Left hindlimb (tissue), 1 donor: ENCODE measurements around the gene PROZ.

Source experiments
- DNase-seq: peaks from one replicate; pipeline ENCODE4 v3.0.0-alpha.2; 2018

Gene PROZ

DNA sequence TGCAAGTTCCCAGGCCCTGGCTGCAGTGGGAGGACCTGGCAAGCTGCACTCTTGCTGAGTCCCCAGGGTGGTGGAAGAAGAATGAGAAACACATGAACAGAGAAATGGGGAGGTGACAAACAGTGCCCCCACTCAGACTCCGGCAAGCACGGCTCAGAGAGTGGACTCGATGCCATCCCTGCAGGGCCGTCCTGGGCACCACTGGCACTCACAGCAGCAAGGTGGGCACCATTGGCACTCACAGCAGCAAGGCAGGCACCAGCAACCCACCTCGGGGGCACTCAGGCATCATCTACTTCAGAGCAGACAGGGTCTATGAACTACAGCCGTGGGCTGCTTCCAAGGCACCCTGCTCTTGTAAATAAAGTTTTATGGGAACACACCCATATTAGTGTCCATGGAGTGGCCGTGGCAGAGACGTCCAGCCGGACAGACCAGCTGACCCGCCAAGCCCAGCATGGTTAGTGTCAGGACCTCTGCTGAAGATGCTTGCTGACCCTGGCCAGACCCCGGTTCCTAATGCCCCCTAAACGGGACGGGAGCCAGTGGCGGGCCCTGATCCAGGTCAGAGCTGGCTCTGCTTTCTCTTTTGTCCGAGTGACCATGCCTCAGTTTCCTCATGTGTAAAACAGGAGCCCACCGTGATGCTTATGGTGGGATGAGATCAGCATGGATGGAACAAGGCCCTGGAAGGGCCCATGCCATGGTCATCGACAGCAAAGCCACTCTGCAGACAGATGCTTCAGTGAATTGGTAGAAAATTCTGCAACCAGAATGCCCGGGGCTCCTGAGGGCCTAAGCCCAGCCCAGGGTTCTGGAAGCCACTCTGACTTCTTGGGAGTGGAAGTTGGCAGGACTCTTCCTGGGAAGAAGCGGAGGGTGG lies 37.9 kb upstream of the PROZ start:
- no peak for DNase-seq

GRCh38 chr13:113121183-113121927 lies 37.1 kb upstream of the PROZ start:
- DNase-seq: no peak

GRCh38 chr13:113121928-113122471 lies 36.4 kb upstream of the PROZ start:
- no peak for DNase-seq

DNA sequence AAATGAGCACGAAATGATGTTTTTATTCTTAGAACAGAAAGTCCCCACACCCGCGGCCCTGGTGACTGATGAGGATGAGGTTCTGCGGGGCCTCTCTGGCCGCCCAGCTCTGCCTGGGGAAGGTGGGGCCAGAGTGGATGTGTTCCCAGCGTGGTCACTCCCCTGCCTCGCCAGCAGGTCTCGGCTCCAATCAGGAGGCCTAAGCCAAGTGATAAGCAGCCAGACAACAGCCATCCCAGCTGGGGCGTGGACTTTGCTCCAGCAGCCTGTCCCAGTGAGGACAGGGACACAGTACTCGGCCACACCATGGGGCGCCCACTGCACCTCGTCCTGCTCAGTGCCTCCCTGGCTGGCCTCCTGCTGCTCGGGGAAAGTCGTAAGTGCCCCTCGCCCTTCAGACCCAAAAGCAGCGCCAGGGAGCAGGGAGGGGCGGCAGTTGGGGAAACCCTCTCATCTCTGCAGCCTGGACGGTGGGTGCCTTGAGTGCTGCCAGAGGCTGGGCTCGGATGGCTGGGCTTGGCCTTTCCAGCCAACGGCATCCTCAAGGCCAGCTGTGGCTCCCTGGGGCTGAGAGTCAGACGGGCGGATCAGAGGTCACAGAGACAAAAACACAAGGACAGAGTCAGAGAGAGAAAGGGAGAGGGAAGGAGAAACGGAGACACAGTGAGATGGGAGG lies 35.8 kb upstream of the PROZ start, which contains the start of gene F10:
F10 (plus strand) TSS at position 250 of the 676 bp plus-strand sequence; CDS start at position 307, 57 bp downstream.
- DNase-seq: peak; percentile 77

GRCh38 chr13:113123226-113124201 lies 34.9 kb upstream of the PROZ start:
- DNase-seq: no peak

DNA sequence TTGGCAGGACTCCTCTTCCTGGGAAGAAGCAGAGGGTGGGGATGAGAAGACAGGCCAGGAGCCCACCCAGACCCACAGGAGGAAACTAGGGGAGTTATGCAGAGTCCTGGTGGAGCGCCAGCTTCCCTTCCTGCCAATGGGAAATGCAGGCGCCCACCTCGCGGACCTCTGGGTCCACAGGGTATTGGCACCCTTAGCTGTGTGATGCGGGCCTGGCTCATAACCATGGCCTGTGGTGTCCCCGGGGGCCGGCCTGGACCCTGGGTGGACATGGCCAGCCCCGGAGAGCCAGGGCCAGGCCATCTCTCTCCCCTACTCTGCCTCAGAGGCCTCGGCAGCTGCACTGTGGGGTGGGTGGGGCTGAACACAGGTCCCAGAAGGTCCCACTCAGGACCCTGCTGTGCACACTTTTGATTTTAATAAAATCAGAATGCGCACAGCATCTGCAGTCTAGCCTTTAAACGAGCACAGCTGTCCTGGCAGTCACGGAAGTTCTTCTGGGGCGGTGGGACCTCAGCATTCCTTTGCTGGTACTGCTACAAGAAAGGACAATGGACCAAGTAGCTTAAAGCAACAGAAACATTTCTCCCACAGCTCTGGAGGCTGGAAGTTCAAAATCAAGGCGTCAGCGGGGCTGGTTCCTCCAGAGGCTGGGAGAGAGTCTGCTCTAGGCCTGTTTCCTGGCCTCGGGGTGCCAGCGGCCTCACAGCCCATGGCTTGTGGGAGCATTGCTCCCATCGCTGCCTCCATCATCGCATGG lies 34.1 kb upstream of the PROZ start:
- no peak for DNase-seq

GRCh38 chr13:113125506-113126264 lies 32.8 kb upstream of the PROZ start:
- no peak for DNase-seq

DNA sequence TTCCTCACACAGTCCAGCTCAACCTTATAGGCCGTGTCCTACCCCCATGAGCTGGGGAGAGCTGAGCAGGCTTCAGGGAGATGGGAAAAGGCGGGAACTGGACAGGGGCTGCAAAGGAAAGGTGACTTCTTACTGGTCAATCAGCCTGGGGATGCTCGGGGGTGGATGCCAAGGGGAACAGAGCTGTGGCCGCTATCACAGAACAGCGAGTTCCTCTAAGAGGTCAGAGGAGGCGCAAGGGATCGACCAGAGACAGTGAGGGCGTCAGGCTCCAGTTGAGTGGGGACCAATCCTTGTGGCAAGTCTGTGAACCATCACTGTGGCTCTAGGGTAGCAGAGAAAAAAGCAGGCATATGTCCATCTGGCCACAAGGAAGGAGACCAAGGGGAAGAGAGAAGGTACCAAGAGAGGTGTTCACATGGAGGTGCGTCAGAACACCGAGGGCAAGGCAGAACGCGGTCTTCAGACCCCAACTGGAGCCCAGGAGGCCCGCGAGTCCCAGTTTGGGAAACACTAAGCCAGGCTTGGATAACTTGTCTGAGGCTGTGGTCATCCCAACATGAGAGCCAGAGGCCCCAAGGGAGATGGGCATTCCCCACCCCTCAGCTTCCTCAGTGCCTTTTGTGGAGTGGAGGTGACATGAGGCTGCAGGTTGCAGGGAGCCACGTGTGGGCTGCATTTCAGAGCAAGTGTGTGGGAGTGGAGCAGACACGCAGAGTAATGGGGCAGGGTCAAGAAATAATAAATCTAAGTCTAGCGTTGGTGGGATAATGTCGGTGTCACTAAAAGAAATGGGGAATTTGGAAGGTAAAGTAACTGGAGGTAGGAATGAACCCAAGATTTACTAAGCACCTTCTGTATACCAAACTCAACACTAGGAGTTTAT lies 31.9 kb upstream of the PROZ start:
- no peak for DNase-seq

- DNase-seq: no peak
Measured at GRCh38 chr13:113129480-113129879, 29.0 kb upstream of the PROZ start.

GRCh38 chr13:113129921-113130750 lies 28.3 kb upstream of the PROZ start:
- DNase-seq: no peak

DNA sequence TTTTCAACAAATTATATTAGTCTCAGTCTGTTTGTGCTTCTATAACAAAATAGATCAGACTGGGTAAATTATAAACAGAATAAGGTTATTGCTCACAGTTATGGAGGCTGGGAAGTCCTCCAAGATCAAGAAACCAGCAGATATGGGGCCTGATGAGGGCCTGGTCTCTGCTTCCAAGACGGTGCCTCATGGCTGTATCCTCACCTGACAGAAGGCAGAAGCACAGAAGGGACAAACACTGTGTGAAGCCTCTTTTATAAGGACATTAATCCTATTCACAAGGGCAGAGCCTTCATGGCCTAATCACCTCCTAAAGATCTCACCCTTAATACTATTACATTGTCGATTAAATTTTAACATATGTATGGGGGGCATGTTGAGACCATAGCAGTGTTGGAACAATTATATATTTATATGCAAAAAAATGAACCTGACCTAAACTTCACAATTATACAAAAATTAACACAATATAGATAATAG lies 23.1 kb upstream of the PROZ start:
- no peak for DNase-seq

DNA sequence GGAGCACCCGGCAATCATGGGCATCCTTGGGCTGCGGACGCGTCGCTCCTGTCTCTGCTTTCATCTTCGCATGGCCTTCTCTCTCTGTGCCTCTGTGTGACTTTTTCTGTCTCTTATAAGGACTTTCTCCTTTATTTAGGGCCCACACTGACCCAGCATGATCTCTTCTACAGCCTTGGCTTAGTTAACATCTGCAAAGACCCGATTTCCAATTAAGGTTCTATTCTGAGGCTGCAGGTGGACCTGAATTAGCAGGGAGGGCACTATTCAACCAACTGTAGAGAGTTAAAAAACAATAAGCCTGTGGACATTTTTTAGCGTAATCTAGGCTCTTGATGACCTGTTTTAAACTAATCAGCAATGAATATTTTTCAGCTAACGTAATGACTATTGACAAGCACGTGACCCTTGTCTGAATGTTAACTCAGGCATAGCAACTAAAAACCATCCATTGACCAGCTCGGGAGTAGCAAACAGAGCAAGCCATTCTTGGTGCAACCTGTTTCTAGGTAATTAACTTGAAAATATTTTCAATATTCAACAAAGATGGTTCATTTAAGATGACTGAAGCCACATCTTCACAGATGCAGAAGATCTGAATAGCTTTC lies 20.7 kb upstream of the PROZ start:
- no peak for DNase-seq

- DNase-seq: no peak
Measured at GRCh38 chr13:113138792-113139551, 19.5 kb upstream of the PROZ start.

DNA sequence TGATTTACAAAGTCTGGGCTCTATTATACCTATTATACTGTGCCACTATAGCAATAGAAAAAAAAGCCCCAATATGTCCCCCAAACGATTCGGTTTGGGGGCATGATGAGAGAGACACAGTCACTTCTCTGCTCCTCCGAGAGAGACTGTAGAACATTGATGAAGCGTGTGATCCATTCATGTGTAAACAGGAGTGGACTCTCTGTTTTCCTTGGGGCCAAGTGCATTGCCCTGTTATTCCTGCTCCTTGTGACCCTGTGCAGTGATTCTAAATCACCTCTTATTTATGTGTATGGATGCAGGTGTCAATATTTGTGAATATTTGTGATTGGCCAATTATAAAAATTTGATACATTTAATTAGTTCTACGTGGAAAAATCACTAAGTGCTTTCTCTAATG lies 18.9 kb upstream of the PROZ start:
- DNase-seq: no peak

- no peak for DNase-seq
Measured at GRCh38 chr13:113140677-113141600, 17.5 kb upstream of the PROZ start.

DNA sequence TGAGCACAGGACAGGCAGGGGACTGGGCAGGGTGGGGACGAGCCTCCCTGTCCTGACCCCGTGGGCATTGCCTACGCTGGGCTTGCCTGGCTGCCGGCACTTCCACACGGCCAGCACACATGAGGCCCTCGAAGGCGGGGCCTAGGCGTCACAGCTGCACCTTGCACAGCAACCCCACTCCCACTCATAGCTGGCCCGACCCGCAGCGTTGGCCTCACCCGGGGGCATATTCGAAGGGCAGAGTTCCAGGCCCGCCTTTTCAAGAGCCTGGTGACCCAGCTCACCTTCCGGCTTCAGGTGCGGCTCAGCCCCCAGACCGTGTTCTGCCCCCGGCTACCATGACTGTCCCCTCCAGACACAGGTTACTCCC lies 16.9 kb upstream of the PROZ start:
- no peak for DNase-seq
